T-helper 2 cell (primary cell): ENCODE data around the gene DOK5.
A peak's percentile ranks its signal among the peaks of the same experiment; 100 is the strongest.
"Not testable (repeated sequence)": the region's sequence is repeated elsewhere in the genome, so short reads cannot be mapped to it uniquely, and the experiment has no call there.

Source experiments
- DNase-seq, 5 experiments: peaks; one replicate each; pipeline versions ENCODE4 v3.0.0 to v3.0.0-alpha.2; 2012 to 2022
- total RNA-seq, 2 donors: gene quantifications; one replicate each; lab custom pipeline; 2026; lab: John Stamatoyannopoulos, UW

DOK5 gene
- total RNA-seq, result 0 to 0.31 reads per million in 2 donors

DNA sequence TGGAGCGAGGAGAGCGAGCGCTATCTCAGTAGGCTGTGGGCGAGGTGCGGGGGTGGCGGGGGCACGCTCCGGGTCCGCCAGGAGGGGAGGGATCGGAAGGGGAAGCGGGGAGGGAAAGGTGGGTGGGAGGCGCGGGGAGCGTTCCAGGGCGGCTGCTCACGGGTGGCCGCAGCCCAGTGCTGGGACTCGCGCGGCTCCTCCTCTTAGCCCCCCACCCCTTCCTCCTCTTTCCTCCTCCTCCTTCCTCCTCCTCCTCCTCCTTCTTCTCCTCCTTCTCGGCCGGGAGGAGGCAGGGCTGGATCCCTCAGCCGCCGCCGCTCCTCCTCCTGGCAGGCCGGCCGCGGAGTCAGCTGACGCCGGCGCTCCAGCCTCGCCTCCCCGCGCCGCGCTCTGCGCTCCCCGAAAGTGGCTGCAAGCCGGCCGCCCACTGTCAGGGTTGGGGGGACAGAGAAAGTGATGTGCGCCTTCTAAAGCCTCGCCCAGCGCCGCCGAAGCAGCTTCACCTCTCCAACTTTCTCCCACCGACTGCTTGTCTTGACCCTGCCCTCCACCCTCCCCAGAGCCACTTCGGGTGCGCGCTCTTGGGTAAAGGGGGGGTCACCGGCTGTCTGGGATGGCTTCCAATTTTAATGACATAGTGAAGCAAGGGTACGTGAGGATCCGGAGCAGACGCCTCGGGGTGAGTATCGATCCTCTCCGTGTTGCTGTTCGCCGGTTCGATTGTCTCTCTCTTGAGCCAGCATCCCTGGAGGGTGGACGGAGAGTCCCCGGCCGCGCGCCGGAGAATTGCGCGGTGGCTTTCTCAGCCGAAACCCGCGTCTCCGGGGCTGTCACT, at the start of gene DOK5:
DOK5 (plus strand) TSS at position 260 of the 835 bp plus-strand sequence; CDS start at position 614, 354 bp downstream.
- DNase-seq, result peak in 1 of 5 experiments; percentile 10

- no peak for DNase-seq
These were observed 46.0 kb upstream of the DOK5 start for GRCh38 chr20:54429364-54429763.

- no peak for DNase-seq
These were observed 44.0 kb upstream of the DOK5 start for GRCh38 chr20:54431156-54431944.

- DNase-seq, result no peak
These were observed 42.4 kb upstream of the DOK5 start for GRCh38 chr20:54432966-54433365.

GRCh38 chr20:54433636-54434035, 41.8 kb upstream of the DOK5 start:
- no peak for DNase-seq

GRCh38 chr20:54434196-54434595, 41.2 kb upstream of the DOK5 start:
- DNase-seq, result no peak

- DNase-seq, result no peak
These were observed 40.4 kb upstream of the DOK5 start for GRCh38 chr20:54435015-54435414.

DNA sequence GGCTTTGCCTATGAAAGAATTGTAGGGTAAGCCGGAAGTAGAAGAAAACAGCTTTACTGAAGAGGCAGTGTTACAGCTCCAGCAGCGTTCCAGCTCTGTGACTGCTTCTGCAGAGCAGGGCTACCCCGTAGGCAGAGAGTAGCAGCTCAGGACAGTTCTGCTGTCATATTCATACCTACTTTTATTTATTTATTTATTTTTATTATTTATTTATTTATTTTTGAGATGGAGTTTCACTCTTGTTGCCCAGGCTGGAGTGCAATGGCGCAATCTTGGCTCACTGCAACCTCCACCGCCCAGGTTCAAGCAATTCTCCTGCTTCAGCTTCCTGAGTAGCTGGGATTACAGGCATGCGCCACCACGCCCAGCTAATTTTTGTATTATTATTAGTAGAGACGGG, 39.0 kb upstream of the DOK5 start:
- DNase-seq, result not testable (repeated sequence)

GRCh38 chr20:54438166-54438565, 37.2 kb upstream of the DOK5 start:
- no peak for DNase-seq

- no peak for DNase-seq
These were observed 25.2 kb upstream of the DOK5 start for GRCh38 chr20:54450207-54450606.

DNA sequence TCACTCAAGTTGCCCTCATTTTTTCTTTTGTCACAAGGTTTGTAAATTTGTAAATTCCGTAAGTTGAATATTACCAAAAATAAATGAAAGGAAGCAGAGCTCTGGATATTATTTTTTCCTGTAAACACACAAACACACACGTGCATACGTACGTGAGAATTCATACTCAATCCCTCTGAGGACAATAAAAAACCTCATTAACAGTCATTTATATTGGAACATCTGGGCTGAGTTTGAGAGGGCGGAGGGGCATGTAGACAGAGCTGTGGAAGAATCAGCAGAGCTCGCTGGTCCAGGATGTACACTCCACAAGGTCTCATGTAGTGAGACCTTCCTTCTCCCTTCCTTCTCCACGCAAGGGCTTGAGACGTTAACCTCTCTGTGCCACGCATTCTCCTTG, 24.2 kb upstream of the DOK5 start:
- DNase-seq, result no peak

- DNase-seq, result no peak
These were observed 23.1 kb upstream of the DOK5 start for GRCh38 chr20:54452277-54452676.

DNA sequence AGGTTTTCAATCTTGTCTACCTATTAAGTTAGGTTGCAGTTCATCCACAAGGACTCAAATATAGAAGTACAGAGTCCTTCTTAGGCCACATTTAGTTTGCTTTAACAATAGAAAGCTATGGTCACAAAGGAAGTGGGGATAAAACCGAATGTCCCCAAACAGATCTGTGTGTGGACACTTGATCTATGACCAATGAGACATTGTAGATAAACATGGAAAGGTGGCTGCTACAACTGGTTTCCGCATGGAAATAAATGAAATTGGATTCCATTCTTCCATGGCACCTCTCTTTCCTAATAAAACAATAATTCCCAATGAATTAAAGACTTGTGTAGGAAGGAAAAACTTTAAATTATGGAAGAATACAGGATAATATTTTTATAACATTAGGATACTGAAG, 20.4 kb upstream of the DOK5 start:
- DNase-seq, result no peak

- no peak for DNase-seq
These were observed 19.0 kb upstream of the DOK5 start for GRCh38 chr20:54456423-54456822.

DNA sequence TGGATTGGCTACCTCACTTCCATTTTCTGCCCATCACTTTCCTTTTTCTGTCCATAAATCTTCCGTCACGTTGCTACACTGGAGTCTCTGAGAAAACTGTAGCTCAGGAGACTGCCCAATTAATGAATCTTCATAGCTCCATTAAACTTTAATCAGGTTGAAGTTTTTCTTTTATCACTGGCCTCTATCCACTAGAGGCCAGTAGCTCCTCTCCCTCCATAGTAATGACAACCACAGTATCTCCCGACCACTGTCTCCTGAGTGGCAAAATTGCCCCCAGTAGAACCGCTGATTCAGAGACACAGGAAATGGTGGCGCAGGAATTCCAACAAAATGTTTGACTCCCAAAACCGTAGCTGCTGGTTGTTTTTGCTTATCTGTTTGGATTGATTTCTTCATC, 18.4 kb upstream of the DOK5 start:
- no peak for DNase-seq

DNA sequence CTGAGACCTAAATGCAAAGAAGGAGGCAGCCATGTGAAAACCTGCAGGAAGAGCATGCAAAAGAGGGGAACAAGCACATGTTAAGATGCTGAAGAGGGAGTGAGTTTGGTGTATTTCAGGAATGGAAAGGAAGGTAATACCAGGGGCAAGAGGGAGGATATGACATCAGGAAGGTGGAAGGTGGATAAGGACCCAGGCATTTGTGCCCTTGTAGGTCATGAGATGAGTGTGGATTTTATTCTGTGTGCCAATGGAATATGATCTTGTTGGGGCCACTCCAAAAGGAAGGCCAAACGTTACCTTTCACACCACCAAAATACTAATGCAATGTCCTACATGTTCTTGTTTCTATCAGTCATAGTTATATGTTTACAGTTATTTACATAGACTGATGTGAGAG, 17.2 kb upstream of the DOK5 start:
- DNase-seq, result no peak

- DNase-seq, result no peak
These were observed 16.1 kb upstream of the DOK5 start for GRCh38 chr20:54459279-54459678.

- DNase-seq, result no peak
These were observed 11.4 kb upstream of the DOK5 start for GRCh38 chr20:54464003-54464402.

- DNase-seq, result no peak
These were observed 9.3 kb upstream of the DOK5 start for GRCh38 chr20:54466127-54466526.

- no peak for DNase-seq
These were observed 7.8 kb upstream of the DOK5 start for GRCh38 chr20:54467622-54468021.

- DNase-seq, result no peak
These were observed 7.3 kb upstream of the DOK5 start for GRCh38 chr20:54468082-54468481.

DNA sequence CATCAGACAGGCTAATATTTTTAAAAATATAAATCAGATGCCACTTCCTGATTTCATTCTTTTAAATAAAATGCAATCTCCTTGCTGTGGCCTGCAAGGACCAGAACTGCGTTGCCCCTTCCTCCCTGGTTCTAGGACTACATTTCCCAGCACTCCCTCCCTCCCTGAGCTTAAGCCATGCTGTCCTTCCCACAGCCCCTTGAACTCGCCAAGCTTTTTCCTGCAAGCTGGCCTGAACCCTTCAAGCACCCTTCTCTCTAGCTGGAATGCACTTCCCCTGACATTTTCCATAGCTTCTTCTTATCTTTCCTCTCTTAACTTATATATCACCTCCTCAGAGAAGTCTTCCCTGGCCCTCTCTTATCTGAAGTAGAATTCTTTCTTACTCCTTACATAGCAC, 6.1 kb upstream of the DOK5 start:
- DNase-seq, result no peak

GRCh38 chr20:54469952-54470351, 5.4 kb upstream of the DOK5 start:
- DNase-seq, result no peak

GRCh38 chr20:54470697-54471096, 4.7 kb upstream of the DOK5 start:
- DNase-seq, result no peak
